ENCODE data around the gene DGKG. TPM values are rescaled to one million over a fixed set of nuclear protein-coding genes. Genes with fewer than 3 reads are reported as not detected.

The DGKG gene
- total and polyA plus RNA-seq, 2 of the 8 experiments (the other 6 are each of a cell fraction or from before 2014, with no cell fraction given) = 0.30 to 0.48 TPM

GRCh38 chr3:186192823-186193222 lies 169.2 kb downstream of the DGKG start:
- Histone ChIP-seq H4K8ac (ENCODE audit: extremely low read depth, insufficient read depth, low read length) (no peak overlapping the region), H3K79me1 (ENCODE audit: low read depth, low read length) (no peaks in the 10 kb centered on the region), H3K79me2 (ENCODE audit: control insufficient read depth in 1 of 2, insufficient read depth in 2 of 2, low read length in 2 of 2) (no peaks in the 10 kb centered on the region), H2AK5ac (ENCODE audit: low read depth, low read length) (0 out of 2 replicates have a peak overlapping the region, but pooled peaks have one; percentile 17), H3K27ac (ENCODE audit: low read depth, low read length) (no peak overlapping the region), H3K14ac (ENCODE audit: insufficient read length) (no peak overlapping the region), H4K5ac (ENCODE audit: insufficient read length, low read depth, low read length) (no peak overlapping the region), H2BK120ac (replicated peaks; ENCODE audit: low read depth, low read length) (no peak overlapping the region), H2BK12ac (ENCODE audit: low read depth, low read length) (no peak overlapping the region), H2BK5ac (ENCODE audit: low read depth, low read length) (no peak overlapping the region), H3K9ac (replicated peaks in 1 of 4; ENCODE audit: extremely low read depth in 1 of 4, low read depth in 3 of 4, low read length in 3 of 4) (no peak overlapping the region), H3K27me3 (replicated peaks in 1 of 4; ENCODE audit: control insufficient read depth in 3 of 4, extremely low read depth in 1 of 4, insufficient read depth in 3 of 4, low read length in 3 of 4) (peaks cover 36 to 75% (median 63%) of the 10 kb centered on the region in 4 experiments), H3K4me1 (replicated peaks in 1 of 4; ENCODE audit: control insufficient read depth in 3 of 4, insufficient read depth in 4 of 4, low read length in 3 of 4) (peaks cover 3 to 8% (median 4%) of the 10 kb centered on the region in 4 experiments; a peak in 6 of 7 replicates), H3K23ac (ENCODE audit: insufficient read length) (no peak overlapping the region), H2BK20ac (ENCODE audit: low read length) (no peak overlapping the region), H3K4me2 (ENCODE audit: insufficient read depth in 1 of 2, low read depth in 2 of 2, low read length in 2 of 2) (peak overlapping the region; percentile 92 to 94; a peak in 3 of 4 replicates), H2BK15ac (ENCODE audit: low read length) (0 out of 2 replicates have a peak overlapping the region, but pooled peaks have one; percentile 84), H4K20me1 (replicated peaks in 1 of 2; ENCODE audit: control insufficient read depth in 1 of 2, insufficient read depth in 2 of 2, low read length in 2 of 2) (peaks cover 0 to 2% of the 10 kb centered on the region in 2 experiments), H4K91ac (replicated peaks; ENCODE audit: insufficient read length, low read length) (no peak overlapping the region), H3K9me3 (ENCODE audit: insufficient read depth in 2 of 2, low read depth in 1 of 2, low read length in 1 of 2) (no peaks in the 10 kb centered on the region), H3K23me2 (ENCODE audit: low read depth, low read length) (peaks cover 7% of the 10 kb centered on the region; the same call in 1 of the 2 replicates), H3K4me3 (ENCODE audit: extremely low read depth in 1 of 4, insufficient read depth in 2 of 4, low read depth in 3 of 4, low read length in 4 of 4) (peak overlapping the region in 1 of 4 experiments; percentile 70; a peak in 2 of 8 replicates), H3K56ac (replicated peaks; ENCODE audit: insufficient read length, low read depth, low read length) (no peak overlapping the region), H2AFZ (ENCODE audit: low read length) (no peak overlapping the region), H3K18ac (ENCODE audit: extremely low read depth, low read length) (no peak overlapping the region), H3K36me3 (ENCODE audit: control insufficient read depth in 2 of 4, insufficient read depth in 4 of 4, low read length in 3 of 4) (no peaks in the 10 kb centered on the region), H3K4ac (replicated peaks; ENCODE audit: insufficient read length, low read depth, low read length) (no peak overlapping the region)
- FAIRE-seq (no peak), DNase-seq (ENCODE audit: low read depth in 1 of 2, low spot score in 2 of 2) (no peak)
- ChIA-PET CTCF (ENCODE audit: partially characterized antibody) (interaction anchor here (1.6 kb wide), 1 partner anchor 9 kb away, joined by 3 read pairs; no protein-coding TSS in a partner anchor), POLR2A (ENCODE audit: partially characterized antibody) (interaction anchor here (0.6 to 2.6 kb wide), 3 partner anchors 84 to 94 kb away, joined by 3 to 24 read pairs (median 3); partner anchors contain the start of gene ETV5)
- 67% methylated on average over 6 of the region's 6 CpGs; no CpG with 5 or more reads in 1 of the 2 experiments for WGBS, 2 experiments (ENCODE audit: extremely low coverage in 1 of 2, insufficient coverage in 1 of 2, insufficient read length in 1 of 2, insufficient replicate concordance in 2 of 2, low coverage in 1 of 2, low lambda C conversion rate in 2 of 2, missing lambda C conversion rate in 1 of 2)
- TF ChIP-seq RBBP5 (IDR thresholded peaks at IDR 0.05; ENCODE audit: borderline replicate concordance, low read depth, low read length) = no peak
- no peak for TF ChIP-seq KDM1A (IDR thresholded peaks at IDR 0.05; ENCODE audit: borderline replicate concordance, low read length)
- no peak for TF ChIP-seq SAP30 (IDR thresholded peaks at IDR 0.05; ENCODE audit: insufficient read depth, insufficient replicate concordance, low read length)
- no peak for TF ChIP-seq ASH2L (IDR thresholded peaks at IDR 0.05; ENCODE audit: low read length)
- no peak for TF ChIP-seq MAFK (IDR thresholded peaks at IDR 0.05; ENCODE audit: low read depth, low read length)
- TF ChIP-seq CBX5 (IDR thresholded peaks at IDR 0.05; ENCODE audit: low read depth, low read length) = no peak
- TF ChIP-seq, protein P1, sequence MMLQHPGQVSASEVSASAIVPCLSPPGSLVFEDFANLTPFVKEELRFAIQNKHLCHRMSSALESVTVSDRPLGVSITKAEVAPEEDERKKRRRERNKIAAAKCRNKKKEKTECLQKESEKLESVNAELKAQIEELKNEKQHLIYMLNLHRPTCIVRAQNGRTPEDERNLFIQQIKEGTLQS (IDR thresholded peaks at IDR 0.05; ENCODE audit: insufficient read depth, low read depth, low read length) = no peak
- no peak for TF ChIP-seq PHF8 (conservative IDR thresholded peaks at IDR 0.05; ENCODE audit: low read depth, low read length)
- no peak for TF ChIP-seq ATF2 (IDR thresholded peaks at IDR 0.05; ENCODE audit: low read length)
- TF ChIP-seq YY1 (IDR thresholded peaks at IDR 0.05; ENCODE audit: low read depth, low read length) = no peak
- TF ChIP-seq TEAD4 (IDR thresholded peaks at IDR 0.05; ENCODE audit: low read depth, low read length) = no peak
